ENCODE measurements around the gene SMAD1.
"Not testable (repeated sequence)": the region's sequence is repeated elsewhere in the genome, so short reads cannot be mapped to it uniquely, and the experiment has no call there.

SMAD1 gene

GRCh38 chr4:145566768-145567167 lies 85.1 kb downstream of the SMAD1 start:
- TF ChIP-seq MAX (IDR thresholded peaks at IDR 0.05; ENCODE audit: low read depth, low read length) (no peak), CTCF (IDR thresholded peaks at IDR 0.05; ENCODE audit: low read depth, low read length) (no peak), MYC (IDR thresholded peaks at IDR 0.05; ENCODE audit: low read depth, low read length) (no peak), POLR2A (IDR thresholded peaks at IDR 0.05; ENCODE audit: extremely low read depth, insufficient read length) (no peak)
- no peak overlapping the region for H3K4me3 ChIP-seq (ENCODE audit: low read depth, low read length)
- DNase-seq (ENCODE audit: low read depth), result no peak

GRCh38 chr4:145567516-145567915 lies 85.9 kb downstream of the SMAD1 start:
- TF ChIP-seq MAX (IDR thresholded peaks at IDR 0.05; ENCODE audit: low read depth, low read length) (no peak), MYC (IDR thresholded peaks at IDR 0.05; ENCODE audit: low read depth, low read length) (no peak), CTCF (IDR thresholded peaks at IDR 0.05; ENCODE audit: low read depth, low read length) (no peak), POLR2A (IDR thresholded peaks at IDR 0.05; ENCODE audit: extremely low read depth, insufficient read length) (no peak)
- DNase-seq (ENCODE audit: low read depth), result no peak
- H3K4me3 ChIP-seq (ENCODE audit: low read depth, low read length), result no peak overlapping the region

- not testable (repeated sequence) for H3K4me3 ChIP-seq (ENCODE audit: low read depth, low read length)
Measured at GRCh38 chr4:145574546-145574945, 92.9 kb downstream of the SMAD1 start.

GRCh38 chr4:145580906-145581305 lies 99.3 kb downstream of the SMAD1 start:
- DNase-seq (ENCODE audit: low read depth), result no peak
- TF ChIP-seq POLR2A (IDR thresholded peaks at IDR 0.05; ENCODE audit: extremely low read depth, insufficient read length) (no peak), MYC (IDR thresholded peaks at IDR 0.05; ENCODE audit: low read depth, low read length) (no peak), CTCF (IDR thresholded peaks at IDR 0.05; ENCODE audit: low read depth, low read length) (no peak), MAX (IDR thresholded peaks at IDR 0.05; ENCODE audit: low read depth, low read length) (no peak)
- no peak overlapping the region for H3K4me3 ChIP-seq (ENCODE audit: low read depth, low read length)

More at GRCh38 chr4:145574546-145574945, 92.9 kb downstream of the SMAD1 start:
- DNase-seq (ENCODE audit: low read depth), result not testable (repeated sequence)

GRCh38 chr4:145583191-145584055 lies 101.8 kb downstream of the SMAD1 start:
- TF ChIP-seq MYC (IDR thresholded peaks at IDR 0.05; ENCODE audit: low read depth, low read length) (no peak), CTCF (IDR thresholded peaks at IDR 0.05; ENCODE audit: low read depth, low read length) (no peak), MAX (IDR thresholded peaks at IDR 0.05; ENCODE audit: low read depth, low read length) (no peak), POLR2A (IDR thresholded peaks at IDR 0.05; ENCODE audit: extremely low read depth, insufficient read length) (no peak)
- no peak for DNase-seq (ENCODE audit: low read depth)
- H3K4me3 ChIP-seq (ENCODE audit: low read depth, low read length), result no peak overlapping the region

- DNase-seq (ENCODE audit: low read depth), result no peak
- H3K4me3 ChIP-seq (ENCODE audit: low read depth, low read length), result no peak overlapping the region
- TF ChIP-seq MAX (IDR thresholded peaks at IDR 0.05; ENCODE audit: low read depth, low read length), result no peak
- TF ChIP-seq POLR2A (IDR thresholded peaks at IDR 0.05; ENCODE audit: extremely low read depth, insufficient read length), result no peak
- TF ChIP-seq CTCF (IDR thresholded peaks at IDR 0.05; ENCODE audit: low read depth, low read length), result no peak
- TF ChIP-seq MYC (IDR thresholded peaks at IDR 0.05; ENCODE audit: low read depth, low read length), result no peak
Measured at GRCh38 chr4:145587088-145587754, 105.6 kb downstream of the SMAD1 start.

GRCh38 chr4:145589381-145589780 lies 107.7 kb downstream of the SMAD1 start:
- not testable (repeated sequence) for H3K4me3 ChIP-seq (ENCODE audit: low read depth, low read length); DNase-seq (ENCODE audit: low read depth)
